Measurements from ENCODE around the gene CCDC116. TPM values are rescaled to one million over a fixed set of nuclear protein-coding genes. Genes with fewer than 3 reads are reported as not detected.

The CCDC116 gene
- total and polyA plus RNA-seq, 2 experiments from 2014 or later: 0.10 to 0.54 TPM

- H3K9ac ChIP-seq: no peak overlapping the region
- DNase-seq: no peak
- H3K27me3 ChIP-seq (replicated peaks; ENCODE audit: insufficient read depth): no peaks in the 10 kb centered on the region
- 74 to 76% methylated on average over 5 of the region's 5 CpGs for WGBS, 2 experiments (ENCODE audit: low coverage in 1 of 2, low lambda C conversion rate in 2 of 2, missing lambda C conversion rate in 2 of 2)
- H2AFZ ChIP-seq: 0 out of 2 replicates have a peak overlapping the region, but pooled peaks have one; percentile 95
- peaks cover 5% of the 10 kb centered on the region; the same call in 1 of the 2 replicates for H3K79me2 ChIP-seq (ENCODE audit: insufficient read depth)
- no peaks in the 10 kb centered on the region for H4K20me1 ChIP-seq (ENCODE audit: insufficient read depth)
- no peaks in the 10 kb centered on the region for H3K36me3 ChIP-seq (ENCODE audit: low read depth)
- H3F3A ChIP-seq (ENCODE audit: insufficient read depth): no peaks in the 10 kb centered on the region
- no peak overlapping the region for H3K27ac ChIP-seq
- H3K9me3 ChIP-seq (ENCODE audit: low read depth): no peaks in the 10 kb centered on the region
- no peak overlapping the region for H3K4me2 ChIP-seq (ENCODE audit: unreplicated experiment)
- no peak for TF ChIP-seq EZH2phosphoT487 (IDR thresholded peaks at IDR 0.05; ENCODE audit: insufficient read depth, low read depth)
- no peak for TF ChIP-seq EZH2 (IDR thresholded peaks at IDR 0.05; ENCODE audit: insufficient read depth, poor library complexity, severe bottlenecking)
- in situ Hi-C loops (cut with MboI): loop anchor here (25.0 kb wide), 1 partner anchor 179 kb away; the partner anchor contains the start of gene TMEM191C
- no peaks in the 10 kb centered on the region for H3K4me1 ChIP-seq (ENCODE audit: insufficient read depth)
- H3K9me2 ChIP-seq (ENCODE audit: insufficient read depth): no peaks in the 10 kb centered on the region
- no peak overlapping the region for H3K4me3 ChIP-seq
Observed at GRCh38 chr22:21640810-21641209, 8.2 kb downstream of the CCDC116 start.

- Histone ChIP-seq H3K36me3 (ENCODE audit: low read depth) (no peaks in the 10 kb centered on the region), H3K79me2 (ENCODE audit: insufficient read depth) (peaks cover 5% of the 10 kb centered on the region; the same call in 1 of the 2 replicates), H3K4me2 (ENCODE audit: unreplicated experiment) (peak overlapping the region; percentile 78), H3K27ac (peak overlapping the region; percentile 42), H3K27me3 (replicated peaks; ENCODE audit: insufficient read depth) (no peaks in the 10 kb centered on the region), H3K9me3 (ENCODE audit: low read depth) (no peaks in the 10 kb centered on the region), H4K20me1 (ENCODE audit: insufficient read depth) (no peaks in the 10 kb centered on the region), H3F3A (ENCODE audit: insufficient read depth) (no peaks in the 10 kb centered on the region), H3K4me1 (ENCODE audit: insufficient read depth) (no peaks in the 10 kb centered on the region), H3K9ac (peak overlapping the region; percentile 73), H3K4me3 (peak overlapping the region; percentile 76), H3K9me2 (ENCODE audit: insufficient read depth) (no peaks in the 10 kb centered on the region), H2AFZ (peak overlapping the region; percentile 95)
- no peak for TF ChIP-seq EZH2 (IDR thresholded peaks at IDR 0.05; ENCODE audit: insufficient read depth, poor library complexity, severe bottlenecking)
- no peak for TF ChIP-seq EZH2phosphoT487 (IDR thresholded peaks at IDR 0.05; ENCODE audit: insufficient read depth, low read depth)
- DNase-seq: peak; percentile 74
- WGBS, 2 experiments (ENCODE audit: low coverage in 1 of 2, low lambda C conversion rate in 2 of 2, missing lambda C conversion rate in 2 of 2): 2% methylated on average over 9 of the region's 9 CpGs
- in situ Hi-C loops (cut with MboI): loop anchor here (25.0 kb wide), 1 partner anchor 179 kb away; the partner anchor contains the start of gene TMEM191C
Observed at GRCh38 chr22:21641417-21641788, 8.8 kb downstream of the CCDC116 start.

GRCh38 chr22:21641789-21642583, 9.4 kb downstream of the CCDC116 start, which contains the start of gene SDF2L1:
TSS of gene SDF2L1 (plus strand) at chr22:21642302. CDS start at chr22:21642337, 35 bp downstream.
- H3K4me1 ChIP-seq (ENCODE audit: insufficient read depth): no peaks in the 10 kb centered on the region
- no peaks in the 10 kb centered on the region for H3K9me2 ChIP-seq (ENCODE audit: insufficient read depth)
- H4K20me1 ChIP-seq (ENCODE audit: insufficient read depth): no peaks in the 10 kb centered on the region
- H3F3A ChIP-seq (ENCODE audit: insufficient read depth): no peaks in the 10 kb centered on the region
- peak within 1 kb of the TSS; percentile 57 for H3K27ac ChIP-seq
- in situ Hi-C loops (cut with MboI): loop anchor here (25.0 kb wide), 1 partner anchor 180 kb away; the partner anchor contains the start of gene TMEM191C
- WGBS, 2 experiments (ENCODE audit: low coverage in 1 of 2, low lambda C conversion rate in 2 of 2, missing lambda C conversion rate in 2 of 2): 1 to 2% methylated on average over 75 to 76 of the region's 76 CpGs
- peak within 1 kb of the TSS; percentile 76 for H3K4me3 ChIP-seq
- peak; percentile 100 for DNase-seq
- H3K4me2 ChIP-seq (ENCODE audit: unreplicated experiment): peak within 1 kb of the TSS; percentile 78
- TF ChIP-seq EZH2 (IDR thresholded peaks at IDR 0.05; ENCODE audit: insufficient read depth, poor library complexity, severe bottlenecking) (no peak), EZH2phosphoT487 (IDR thresholded peaks at IDR 0.05; ENCODE audit: insufficient read depth, low read depth) (no peak)
- H2AFZ ChIP-seq: peak within 1 kb of the TSS; percentile 95
- H3K79me2 ChIP-seq (ENCODE audit: insufficient read depth): peaks cover 5% of the 10 kb centered on the region; the same call in 1 of the 2 replicates
- H3K9ac ChIP-seq: peak within 1 kb of the TSS; percentile 84
- no peaks in the 10 kb centered on the region for H3K36me3 ChIP-seq (ENCODE audit: low read depth)
- no peaks in the 10 kb centered on the region for H3K27me3 ChIP-seq (replicated peaks; ENCODE audit: insufficient read depth)
- no peaks in the 10 kb centered on the region for H3K9me3 ChIP-seq (ENCODE audit: low read depth)

- peak; percentile 84 for DNase-seq
- TF ChIP-seq EZH2 (IDR thresholded peaks at IDR 0.05; ENCODE audit: insufficient read depth, poor library complexity, severe bottlenecking): no peak
- no peak for TF ChIP-seq EZH2phosphoT487 (IDR thresholded peaks at IDR 0.05; ENCODE audit: insufficient read depth, low read depth)
- WGBS, 2 experiments (ENCODE audit: low coverage in 1 of 2, low lambda C conversion rate in 2 of 2, missing lambda C conversion rate in 2 of 2): 2 to 5% methylated on average over 41 to 44 of the region's 56 CpGs
- H3K27me3 ChIP-seq (replicated peaks; ENCODE audit: insufficient read depth): no peaks in the 10 kb centered on the region
- H3K4me1 ChIP-seq (ENCODE audit: insufficient read depth): no peaks in the 10 kb centered on the region
- peak overlapping the region; percentile 76 for H3K4me3 ChIP-seq
- in situ Hi-C loops (cut with MboI): loop anchor here (25.0 kb wide), 1 partner anchor 181 kb away; the partner anchor contains the start of gene TMEM191C
- H4K20me1 ChIP-seq (ENCODE audit: insufficient read depth): no peaks in the 10 kb centered on the region
- peak overlapping the region; percentile 86 for H2AFZ ChIP-seq
- no peaks in the 10 kb centered on the region for H3F3A ChIP-seq (ENCODE audit: insufficient read depth)
- peak overlapping the region; percentile 57 for H3K27ac ChIP-seq
- H3K36me3 ChIP-seq (ENCODE audit: low read depth): no peaks in the 10 kb centered on the region
- H3K9ac ChIP-seq: peak overlapping the region; percentile 84
- H3K4me2 ChIP-seq (ENCODE audit: unreplicated experiment): peak overlapping the region; percentile 74
- peaks cover 5% of the 10 kb centered on the region; the same call in 1 of the 2 replicates for H3K79me2 ChIP-seq (ENCODE audit: insufficient read depth)
- no peaks in the 10 kb centered on the region for H3K9me2 ChIP-seq (ENCODE audit: insufficient read depth)
- no peaks in the 10 kb centered on the region for H3K9me3 ChIP-seq (ENCODE audit: low read depth)
Observed at GRCh38 chr22:21642584-21643448, 10.3 kb downstream of the CCDC116 start.
